Measurements from ENCODE around the gene MAP1B.
"Not testable (repeated sequence)": the region's sequence is repeated elsewhere in the genome, so short reads cannot be mapped to it uniquely, and the experiment has no call there.

The MAP1B gene

GRCh38 chr5:72161951-72162350 lies 54.7 kb downstream of the MAP1B start:
- no peak for DNase-seq (ENCODE audit: low read depth)

- no peak for DNase-seq (ENCODE audit: low read depth)
These were observed 56.2 kb downstream of the MAP1B start for GRCh38 chr5:72163349-72163983.

GRCh38 chr5:72166070-72166979 lies 59.0 kb downstream of the MAP1B start:
- no peak for DNase-seq (ENCODE audit: low read depth)

GRCh38 chr5:72167257-72167656 lies 60.0 kb downstream of the MAP1B start:
- no peak for DNase-seq (ENCODE audit: low read depth)

- DNase-seq (ENCODE audit: low read depth), result no peak
These were observed 60.5 kb downstream of the MAP1B start for GRCh38 chr5:72167804-72168203.

- no peak for DNase-seq (ENCODE audit: low read depth)
These were observed 62.8 kb downstream of the MAP1B start for GRCh38 chr5:72170101-72170500.

GRCh38 chr5:72171181-72171580 lies 63.9 kb downstream of the MAP1B start:
- not testable (repeated sequence) for DNase-seq (ENCODE audit: low read depth)

GRCh38 chr5:72171667-72172066 lies 64.4 kb downstream of the MAP1B start:
- no peak for DNase-seq (ENCODE audit: low read depth)

- DNase-seq (ENCODE audit: low read depth), result no peak
These were observed 65.5 kb downstream of the MAP1B start for GRCh38 chr5:72172786-72173185.

- DNase-seq (ENCODE audit: low read depth), result no peak
These were observed 70.3 kb downstream of the MAP1B start for GRCh38 chr5:72177538-72177937.

- DNase-seq (ENCODE audit: low read depth), result no peak
These were observed 71.9 kb downstream of the MAP1B start for GRCh38 chr5:72179028-72179815.

GRCh38 chr5:72179816-72180440 lies 72.7 kb downstream of the MAP1B start:
- DNase-seq (ENCODE audit: low read depth), result no peak

GRCh38 chr5:72180925-72181324 lies 73.7 kb downstream of the MAP1B start:
- no peak for DNase-seq (ENCODE audit: low read depth)

- DNase-seq (ENCODE audit: low read depth), result no peak
These were observed 75.4 kb downstream of the MAP1B start for GRCh38 chr5:72182686-72183085.

- DNase-seq (ENCODE audit: low read depth), result no peak
These were observed 75.8 kb downstream of the MAP1B start for GRCh38 chr5:72183101-72183520.

GRCh38 chr5:72184408-72184807 lies 77.1 kb downstream of the MAP1B start:
- DNase-seq (ENCODE audit: low read depth), result no peak

GRCh38 chr5:72185496-72186329 lies 78.4 kb downstream of the MAP1B start:
- no peak for DNase-seq (ENCODE audit: low read depth)

- DNase-seq (ENCODE audit: low read depth), result no peak
These were observed 80.3 kb downstream of the MAP1B start for GRCh38 chr5:72187388-72188075.

GRCh38 chr5:72188166-72188565 lies 80.9 kb downstream of the MAP1B start:
- no peak for DNase-seq (ENCODE audit: low read depth)

- DNase-seq (ENCODE audit: low read depth), result no peak
These were observed 81.9 kb downstream of the MAP1B start for GRCh38 chr5:72189146-72189545.

- no peak for DNase-seq (ENCODE audit: low read depth)
These were observed 84.1 kb downstream of the MAP1B start for GRCh38 chr5:72191404-72191803.
